HG03039 (cell line): ENCODE data around the gene ENOSF1.
"Not testable (repeated sequence)": the region's sequence is repeated elsewhere in the genome, so short reads cannot be mapped to it uniquely, and the experiment has no call there.

Experiments
- ATAC-seq: cut with Tn5 transposase; IDR thresholded peaks from one replicate; pipeline ENCODE4 v1.9.1; 2021; ENCODE audit warnings: mild to moderate bottlenecking, moderate library complexity; ENCODE audit not compliant: unreplicated experiment

ENOSF1 gene

GRCh38 chr18:709771-710170 is 2.7 kb downstream of the ENOSF1 start:
- ATAC-seq = no peak

GRCh38 chr18:708096-708495 is 4.3 kb downstream of the ENOSF1 start:
- no peak for ATAC-seq

- no peak for ATAC-seq
Observed at GRCh38 chr18:706405-706804, 6.0 kb downstream of the ENOSF1 start.

GRCh38 chr18:703213-703967 is 9.0 kb downstream of the ENOSF1 start:
- no peak for ATAC-seq

GRCh38 chr18:697800-698199 is 14.6 kb downstream of the ENOSF1 start:
- ATAC-seq = no peak

- no peak for ATAC-seq
Observed at GRCh38 chr18:697012-697411, 15.4 kb downstream of the ENOSF1 start.

GRCh38 chr18:693466-694187 is 18.8 kb downstream of the ENOSF1 start:
- ATAC-seq = no peak

GRCh38 chr18:692824-693223 is 19.6 kb downstream of the ENOSF1 start:
- no peak for ATAC-seq

- no peak for ATAC-seq
Observed at GRCh38 chr18:688323-688722, 24.1 kb downstream of the ENOSF1 start.

- no peak for ATAC-seq
Observed at GRCh38 chr18:686339-687111, 25.9 kb downstream of the ENOSF1 start.

GRCh38 chr18:685438-685837 is 27.0 kb downstream of the ENOSF1 start:
- ATAC-seq = no peak

- no peak for ATAC-seq
Observed at GRCh38 chr18:683531-683930, 28.9 kb downstream of the ENOSF1 start.

- ATAC-seq = no peak
Observed at GRCh38 chr18:682833-683232, 29.6 kb downstream of the ENOSF1 start.

- ATAC-seq = not testable (repeated sequence)
Observed at GRCh38 chr18:682416-682815, 30.0 kb downstream of the ENOSF1 start.

GRCh38 chr18:681985-682384 is 30.4 kb downstream of the ENOSF1 start:
- no peak for ATAC-seq

- no peak for ATAC-seq
Observed at GRCh38 chr18:680392-680791, 32.0 kb downstream of the ENOSF1 start.

- ATAC-seq = no peak
Observed at GRCh38 chr18:679516-679915, 32.9 kb downstream of the ENOSF1 start.

- ATAC-seq = no peak
Observed at GRCh38 chr18:678482-679182, 33.8 kb downstream of the ENOSF1 start.

GRCh38 chr18:677951-678381 is 34.5 kb downstream of the ENOSF1 start:
- ATAC-seq = no peak

- no peak for ATAC-seq
Observed at GRCh38 chr18:677145-677544, 35.3 kb downstream of the ENOSF1 start.

GRCh38 chr18:676736-677135 is 35.7 kb downstream of the ENOSF1 start:
- no peak for ATAC-seq
